HCT116 (cell line): ENCODE results near the gene ST6GALNAC4.

Source experiments
- ATF3 ChIP-seq: IDR thresholded peaks from 2 replicates; pipeline ENCODE4 v1.6.1; 2012
- CBX3 ChIP-seq: IDR thresholded peaks from 2 replicates; pipeline ENCODE4 v1.6.1; 2012; ENCODE audit warnings: low read depth
- EZH2 ChIP-seq: fragments of 200-600 bp; sonication (generic); IDR thresholded peaks from 2 replicates; pipeline ENCODE4 v1.6.1; 2017; ENCODE audit warnings: antibody characterized with exemption, mixed run types
- EZH2phosphoT487 ChIP-seq: fragments of 200-600 bp; IDR thresholded peaks from 2 replicates; pipeline ENCODE4 v1.6.1; 2018; ENCODE audit warnings: antibody characterized with exemption, borderline replicate concordance
- JUND ChIP-seq: IDR thresholded peaks from 2 replicates; pipeline ENCODE4 v1.6.1; 2012
- POLR2A ChIP-seq: IDR thresholded peaks from 2 replicates; pipeline ENCODE4 v1.7.0; 2011; ENCODE audit warnings: borderline replicate concordance; ENCODE audit not compliant: insufficient read depth, insufficient read length; ENCODE audit errors: extremely low read depth
- SRF ChIP-seq: IDR thresholded peaks from 2 replicates; pipeline ENCODE4 v1.6.1; 2012; ENCODE audit warnings: low read depth
- TF ChIP-seq, protein P1 (sequence below), 3 experiments: fragments of 200-600 bp in 1 of 3; sonication (generic) in 1 of 3; IDR thresholded peaks in 2 of 3; conservative IDR thresholded peaks in 1 of 3; 2 replicates each; pipeline ENCODE4 v1.5.1; 2012 to 2017; ENCODE audit warnings: low read depth in 2 of 3, low read length in 2 of 3, antibody characterized with exemption in 1 of 3, borderline replicate concordance in 1 of 3, control low read depth in 1 of 3, mild to moderate bottlenecking in 1 of 3, mixed read lengths in 1 of 3, mixed run types in 1 of 3, moderate library complexity in 1 of 3; ENCODE audit not compliant: insufficient read depth in 1 of 3
- TF ChIP-seq, protein P2 (sequence below): IDR thresholded peaks from 2 replicates; pipeline ENCODE4 v1.6.1; 2012; ENCODE audit warnings: low read depth

GRCh38 chr9:127863191-127863621 lies 53.6 kb downstream of the ST6GALNAC4 start:
- TF ChIP-seq EZH2phosphoT487 (no peak), CBX3 (no peak), POLR2A (no peak), EZH2 (no peak), JUND (no peak), SRF (no peak), ATF3 (no peak)
- TF ChIP-seq, protein P1, sequence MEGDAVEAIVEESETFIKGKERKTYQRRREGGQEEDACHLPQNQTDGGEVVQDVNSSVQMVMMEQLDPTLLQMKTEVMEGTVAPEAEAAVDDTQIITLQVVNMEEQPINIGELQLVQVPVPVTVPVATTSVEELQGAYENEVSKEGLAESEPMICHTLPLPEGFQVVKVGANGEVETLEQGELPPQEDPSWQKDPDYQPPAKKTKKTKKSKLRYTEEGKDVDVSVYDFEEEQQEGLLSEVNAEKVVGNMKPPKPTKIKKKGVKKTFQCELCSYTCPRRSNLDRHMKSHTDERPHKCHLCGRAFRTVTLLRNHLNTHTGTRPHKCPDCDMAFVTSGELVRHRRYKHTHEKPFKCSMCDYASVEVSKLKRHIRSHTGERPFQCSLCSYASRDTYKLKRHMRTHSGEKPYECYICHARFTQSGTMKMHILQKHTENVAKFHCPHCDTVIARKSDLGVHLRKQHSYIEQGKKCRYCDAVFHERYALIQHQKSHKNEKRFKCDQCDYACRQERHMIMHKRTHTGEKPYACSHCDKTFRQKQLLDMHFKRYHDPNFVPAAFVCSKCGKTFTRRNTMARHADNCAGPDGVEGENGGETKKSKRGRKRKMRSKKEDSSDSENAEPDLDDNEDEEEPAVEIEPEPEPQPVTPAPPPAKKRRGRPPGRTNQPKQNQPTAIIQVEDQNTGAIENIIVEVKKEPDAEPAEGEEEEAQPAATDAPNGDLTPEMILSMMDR (IDR thresholded peaks at IDR 0.05 in 2 of 3, conservative IDR thresholded peaks at IDR 0.05 in 1 of 3; ENCODE audit: borderline replicate concordance in 1 of 3, insufficient read depth in 1 of 3, low read depth in 2 of 3, low read length in 2 of 3) = no peak
- TF ChIP-seq, protein P2, sequence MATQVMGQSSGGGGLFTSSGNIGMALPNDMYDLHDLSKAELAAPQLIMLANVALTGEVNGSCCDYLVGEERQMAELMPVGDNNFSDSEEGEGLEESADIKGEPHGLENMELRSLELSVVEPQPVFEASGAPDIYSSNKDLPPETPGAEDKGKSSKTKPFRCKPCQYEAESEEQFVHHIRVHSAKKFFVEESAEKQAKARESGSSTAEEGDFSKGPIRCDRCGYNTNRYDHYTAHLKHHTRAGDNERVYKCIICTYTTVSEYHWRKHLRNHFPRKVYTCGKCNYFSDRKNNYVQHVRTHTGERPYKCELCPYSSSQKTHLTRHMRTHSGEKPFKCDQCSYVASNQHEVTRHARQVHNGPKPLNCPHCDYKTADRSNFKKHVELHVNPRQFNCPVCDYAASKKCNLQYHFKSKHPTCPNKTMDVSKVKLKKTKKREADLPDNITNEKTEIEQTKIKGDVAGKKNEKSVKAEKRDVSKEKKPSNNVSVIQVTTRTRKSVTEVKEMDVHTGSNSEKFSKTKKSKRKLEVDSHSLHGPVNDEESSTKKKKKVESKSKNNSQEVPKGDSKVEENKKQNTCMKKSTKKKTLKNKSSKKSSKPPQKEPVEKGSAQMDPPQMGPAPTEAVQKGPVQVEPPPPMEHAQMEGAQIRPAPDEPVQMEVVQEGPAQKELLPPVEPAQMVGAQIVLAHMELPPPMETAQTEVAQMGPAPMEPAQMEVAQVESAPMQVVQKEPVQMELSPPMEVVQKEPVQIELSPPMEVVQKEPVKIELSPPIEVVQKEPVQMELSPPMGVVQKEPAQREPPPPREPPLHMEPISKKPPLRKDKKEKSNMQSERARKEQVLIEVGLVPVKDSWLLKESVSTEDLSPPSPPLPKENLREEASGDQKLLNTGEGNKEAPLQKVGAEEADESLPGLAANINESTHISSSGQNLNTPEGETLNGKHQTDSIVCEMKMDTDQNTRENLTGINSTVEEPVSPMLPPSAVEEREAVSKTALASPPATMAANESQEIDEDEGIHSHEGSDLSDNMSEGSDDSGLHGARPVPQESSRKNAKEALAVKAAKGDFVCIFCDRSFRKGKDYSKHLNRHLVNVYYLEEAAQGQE = no peak
